Kidney epithelial cell (primary cell): ENCODE results near the gene CDH13. TPM values are rescaled to one million over a fixed set of nuclear protein-coding genes. Genes with fewer than 3 reads are reported as not detected.
A peak's percentile ranks its signal among the peaks of the same experiment; 100 is the strongest.

Source experiments
- DNase-seq: peaks from one replicate; pipeline ENCODE4 v3.0.0-alpha.2; 2010; ENCODE audit warnings: low read depth
- H3K27me3 ChIP-seq: 2 replicates; pipeline ENCODE4 v1.6.0; 2011; ENCODE audit warnings: low read length; ENCODE audit not compliant: control insufficient read depth, insufficient read depth
- H3K36me3 ChIP-seq: 2 replicates; pipeline ENCODE4 v1.5.1; 2011; ENCODE audit warnings: low read length; ENCODE audit not compliant: control insufficient read depth, insufficient read depth
- H3K4me3 ChIP-seq: 2 replicates; pipeline ENCODE4 v1.5.1; 2011; ENCODE audit warnings: low read depth, mild to moderate bottlenecking, control low read depth, low read length
- total RNA-seq: library from RNA; depleted of rRNA; stranded (reverse); fragments of >200 nt; gene quantifications from 2 replicates; pipeline ENCODE4 v1.2.3, GENCODE V29; 2015
- TF ChIP-seq, protein P1 (sequence below): IDR thresholded peaks from 2 replicates; pipeline ENCODE4 v1.5.1; 2011; ENCODE audit warnings: mild to moderate bottlenecking, moderate library complexity, low read length, control low read depth, inconsistent platforms; ENCODE audit not compliant: insufficient read depth, poor library complexity, severe bottlenecking

The CDH13 gene
- total RNA-seq, 1 donor from 2014 or later, result 32.8 TPM

DNA sequence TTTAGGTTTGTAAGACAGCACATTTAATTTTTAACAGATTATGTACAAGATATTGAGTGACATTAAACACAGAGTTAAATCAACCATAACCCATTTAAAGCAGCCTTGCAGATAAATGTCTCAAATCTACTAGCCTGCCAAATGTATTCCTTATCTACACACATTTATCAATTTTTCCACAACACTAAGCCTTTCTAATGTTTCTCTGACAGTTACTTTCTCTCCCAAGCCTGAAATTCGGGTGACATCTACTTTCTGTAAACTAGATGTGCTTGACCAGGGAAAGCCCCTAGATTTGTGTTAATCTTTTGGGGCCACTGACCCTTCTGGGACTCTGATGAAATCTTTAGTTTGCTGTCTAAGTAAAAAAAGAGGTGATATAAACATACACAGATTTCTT lies 69.0 kb downstream of the CDH13 start:
- no peak for DNase-seq
- TF ChIP-seq, protein P1, sequence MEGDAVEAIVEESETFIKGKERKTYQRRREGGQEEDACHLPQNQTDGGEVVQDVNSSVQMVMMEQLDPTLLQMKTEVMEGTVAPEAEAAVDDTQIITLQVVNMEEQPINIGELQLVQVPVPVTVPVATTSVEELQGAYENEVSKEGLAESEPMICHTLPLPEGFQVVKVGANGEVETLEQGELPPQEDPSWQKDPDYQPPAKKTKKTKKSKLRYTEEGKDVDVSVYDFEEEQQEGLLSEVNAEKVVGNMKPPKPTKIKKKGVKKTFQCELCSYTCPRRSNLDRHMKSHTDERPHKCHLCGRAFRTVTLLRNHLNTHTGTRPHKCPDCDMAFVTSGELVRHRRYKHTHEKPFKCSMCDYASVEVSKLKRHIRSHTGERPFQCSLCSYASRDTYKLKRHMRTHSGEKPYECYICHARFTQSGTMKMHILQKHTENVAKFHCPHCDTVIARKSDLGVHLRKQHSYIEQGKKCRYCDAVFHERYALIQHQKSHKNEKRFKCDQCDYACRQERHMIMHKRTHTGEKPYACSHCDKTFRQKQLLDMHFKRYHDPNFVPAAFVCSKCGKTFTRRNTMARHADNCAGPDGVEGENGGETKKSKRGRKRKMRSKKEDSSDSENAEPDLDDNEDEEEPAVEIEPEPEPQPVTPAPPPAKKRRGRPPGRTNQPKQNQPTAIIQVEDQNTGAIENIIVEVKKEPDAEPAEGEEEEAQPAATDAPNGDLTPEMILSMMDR, result no peak
- Histone ChIP-seq H3K4me3 (no peak overlapping the region), H3K27me3 (no peaks in the 10 kb centered on the region), H3K36me3 (no peaks in the 10 kb centered on the region)

DNA sequence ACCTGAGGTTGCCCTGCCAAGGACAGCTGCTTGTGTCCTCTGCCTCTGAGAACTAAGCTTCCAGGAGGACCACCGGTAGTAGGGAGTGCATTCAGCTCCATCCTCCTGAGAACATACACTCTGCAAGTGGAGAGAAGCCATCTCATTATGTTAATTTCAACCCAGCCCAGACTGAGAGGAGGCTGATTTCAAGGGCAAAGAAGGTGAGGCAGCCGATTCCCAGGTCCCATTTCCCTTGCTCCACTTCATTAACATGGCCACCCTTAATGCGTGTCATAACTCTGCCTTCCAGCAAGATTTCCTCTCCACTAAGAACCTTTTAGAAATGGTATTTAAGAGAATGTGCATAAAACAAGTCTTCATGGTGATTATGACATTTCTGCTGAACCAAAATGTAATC lies 72.5 kb downstream of the CDH13 start:
- no peak overlapping the region for H3K4me3 ChIP-seq
- TF ChIP-seq, protein P1, result no peak
- DNase-seq, result no peak
- H3K36me3 ChIP-seq, result no peaks in the 10 kb centered on the region
- no peaks in the 10 kb centered on the region for H3K27me3 ChIP-seq

DNA sequence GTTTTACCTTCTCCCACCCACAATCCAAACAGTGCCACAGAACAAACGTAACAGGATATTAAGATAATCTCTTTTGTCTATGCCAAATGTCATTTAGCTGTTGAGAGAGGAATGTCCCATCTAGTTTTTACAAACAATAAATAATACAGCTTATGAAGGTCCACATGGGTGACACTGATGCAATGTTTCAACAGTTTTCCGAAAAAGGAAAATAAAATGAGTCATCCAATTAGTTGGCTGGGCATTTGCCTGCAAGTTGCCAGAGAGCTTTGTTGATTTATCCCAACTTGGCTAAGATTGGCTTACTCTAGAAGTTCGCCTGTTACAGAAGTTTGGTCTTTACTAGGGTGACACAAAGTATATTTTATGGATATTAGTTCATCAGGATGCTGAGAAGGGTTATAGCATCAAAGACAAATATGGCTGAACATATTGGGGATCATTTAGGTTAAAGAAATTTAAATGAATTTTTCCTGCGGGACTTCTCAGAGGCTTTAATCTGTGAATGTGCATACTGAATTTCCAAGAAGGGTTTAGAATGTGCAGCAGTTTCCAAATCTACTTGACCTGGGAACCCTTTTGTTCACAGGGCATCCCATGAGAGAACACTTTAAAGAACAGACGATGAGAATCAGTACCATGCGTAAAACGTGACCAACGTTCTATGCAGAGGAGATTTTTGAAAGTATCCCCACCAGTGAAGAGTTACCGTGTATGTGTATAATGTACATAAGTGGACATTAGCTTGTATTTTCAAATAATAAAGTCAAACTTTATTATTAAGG lies 73.1 kb downstream of the CDH13 start:
- Histone ChIP-seq H3K36me3 (no peaks in the 10 kb centered on the region), H3K4me3 (no peak overlapping the region), H3K27me3 (no peaks in the 10 kb centered on the region)
- TF ChIP-seq, protein P1, result no peak
- DNase-seq, result peak; percentile 16

DNA sequence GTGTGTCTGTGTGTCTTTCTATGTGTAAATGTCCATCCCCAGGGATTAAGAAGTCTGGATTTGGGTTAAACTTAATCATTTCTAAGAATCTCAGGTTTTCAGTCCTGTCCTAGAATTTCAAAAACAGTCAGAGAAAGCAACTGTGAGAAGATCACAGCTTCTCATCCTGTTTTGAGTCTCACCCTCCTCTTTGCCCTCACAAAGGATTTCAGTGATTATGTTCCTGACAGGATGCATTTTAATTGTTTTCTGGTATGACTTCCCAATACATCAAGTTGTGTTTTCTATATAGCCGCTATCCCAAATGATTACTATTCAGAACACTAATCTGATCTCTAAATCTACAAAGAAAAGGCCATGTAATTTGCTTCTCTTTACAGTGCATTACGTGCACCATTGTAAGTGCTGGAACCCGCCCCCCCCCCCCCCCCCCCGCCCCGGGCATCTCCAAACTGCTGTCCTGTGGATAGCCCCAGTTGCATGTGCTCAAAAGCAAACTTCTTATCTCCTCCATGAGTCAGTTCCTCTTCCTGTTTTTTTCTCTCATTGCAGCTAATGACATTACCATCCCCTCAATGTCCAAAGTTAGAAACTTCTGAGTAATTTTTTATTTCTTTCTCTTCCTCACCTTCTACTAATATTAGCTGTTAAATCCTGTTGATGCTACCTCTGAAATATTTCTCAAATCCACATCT lies 73.9 kb downstream of the CDH13 start:
- Histone ChIP-seq H3K36me3 (no peaks in the 10 kb centered on the region), H3K27me3 (no peaks in the 10 kb centered on the region), H3K4me3 (no peak overlapping the region)
- TF ChIP-seq, protein P1, result no peak
- DNase-seq, result no peak

DNA sequence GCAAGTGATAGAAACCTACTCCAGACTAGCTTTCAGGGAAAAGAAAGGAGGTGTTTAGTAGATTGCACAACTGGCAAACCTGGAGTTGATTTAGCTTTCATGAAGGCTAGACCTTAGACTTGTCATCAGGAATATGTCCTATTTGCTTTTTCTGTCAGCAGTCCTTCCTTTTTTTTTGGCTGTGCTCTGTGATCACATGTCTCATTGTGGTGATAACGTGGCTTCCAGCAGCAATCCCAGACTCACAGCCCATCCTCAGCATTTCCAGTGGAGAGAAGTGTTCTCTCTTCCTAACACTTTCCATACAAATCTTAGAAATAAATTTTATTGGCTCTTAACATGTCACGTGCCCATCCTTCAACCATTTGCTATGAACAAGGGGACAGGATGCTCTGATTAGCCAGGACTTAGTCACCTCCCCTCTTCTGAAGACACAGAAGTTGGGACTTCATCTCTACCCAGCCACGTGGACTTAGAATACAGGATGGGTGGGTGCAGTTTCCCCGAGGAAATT lies 74.7 kb downstream of the CDH13 start:
- H3K4me3 ChIP-seq, result no peak overlapping the region
- TF ChIP-seq, protein P1, result no peak
- H3K27me3 ChIP-seq, result no peaks in the 10 kb centered on the region
- H3K36me3 ChIP-seq, result no peaks in the 10 kb centered on the region
- DNase-seq, result no peak
